ENCODE measurements around the gene LRRC8B.
A peak's percentile ranks its signal among the peaks of the same experiment; 100 is the strongest.
"Not testable (repeated sequence)": the region's sequence is repeated elsewhere in the genome, so short reads cannot be mapped to it uniquely, and the experiment has no call there.

Gene LRRC8B

DNA sequence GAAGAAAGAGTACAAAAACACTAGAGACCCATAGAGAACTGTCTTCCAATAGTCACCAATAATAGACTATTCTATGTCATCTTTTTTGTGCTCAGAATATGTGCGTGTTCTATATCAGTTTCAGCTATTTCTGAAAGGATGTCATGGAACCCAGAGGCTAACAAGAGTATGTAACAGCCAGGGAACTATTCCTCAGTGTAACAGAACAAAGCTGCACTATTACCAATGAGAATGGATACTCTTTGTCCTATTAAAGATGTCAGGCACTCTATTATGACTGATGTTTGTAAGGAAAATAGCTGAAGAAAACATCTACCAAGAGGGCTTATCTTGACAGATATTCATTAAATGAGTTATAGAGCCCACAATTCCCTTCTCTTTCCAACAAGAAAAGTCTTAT, 99.7 kb downstream of the LRRC8B start:
- H3K4me3 ChIP-seq (ENCODE audit: low read depth, low read length) = no peak overlapping the region
- no peak for DNase-seq (ENCODE audit: low read depth)

DNA sequence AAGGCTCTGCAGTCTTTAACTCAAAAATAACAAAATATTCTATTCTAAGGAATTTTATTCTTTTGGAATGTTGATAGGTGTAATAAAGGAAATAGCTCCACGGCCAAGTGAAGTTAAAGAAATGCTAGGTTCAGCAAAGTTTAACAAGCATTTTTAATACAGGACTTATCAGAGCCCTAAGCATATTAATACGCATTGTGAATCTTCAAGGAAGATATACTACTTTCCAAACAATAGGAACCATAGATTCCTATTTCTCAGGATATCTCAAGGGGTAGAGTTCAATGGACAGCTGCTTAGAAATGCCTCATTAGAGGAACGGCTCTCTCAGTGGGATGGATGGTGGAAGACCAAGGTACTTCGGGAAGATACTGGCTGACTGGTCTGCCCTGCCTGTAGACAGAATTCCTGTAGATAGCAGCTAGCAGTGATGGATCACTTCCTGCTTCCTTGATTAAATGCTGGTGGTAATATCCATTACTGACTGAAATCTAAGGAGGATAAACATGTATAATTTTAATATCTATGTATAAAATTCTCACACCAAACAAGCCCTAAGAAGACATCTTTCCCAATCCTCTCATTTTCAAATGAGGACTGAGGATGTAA, 100.2 kb downstream of the LRRC8B start:
- no peak for DNase-seq (ENCODE audit: low read depth)
- no peak overlapping the region for H3K4me3 ChIP-seq (ENCODE audit: low read depth, low read length)

DNA sequence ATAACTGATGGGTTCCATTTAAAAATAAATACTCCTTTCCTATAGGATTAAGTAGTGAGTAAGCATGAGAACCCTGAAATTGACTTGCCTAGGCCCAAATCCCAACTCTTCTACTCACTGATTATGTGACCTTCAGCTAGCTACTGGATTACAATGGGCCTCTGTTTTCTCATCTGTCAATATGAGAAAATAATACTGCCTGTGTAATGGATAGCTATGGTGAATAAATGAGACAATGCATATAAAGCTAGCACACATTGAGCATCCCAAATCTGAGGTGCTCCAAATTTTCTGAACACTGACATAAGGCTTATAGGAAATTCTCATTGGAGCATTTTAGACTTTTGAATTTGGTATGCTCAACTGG, 103.0 kb downstream of the LRRC8B start:
- no peak overlapping the region for H3K4me3 ChIP-seq (ENCODE audit: low read depth, low read length)
- DNase-seq (ENCODE audit: low read depth) = no peak

DNA sequence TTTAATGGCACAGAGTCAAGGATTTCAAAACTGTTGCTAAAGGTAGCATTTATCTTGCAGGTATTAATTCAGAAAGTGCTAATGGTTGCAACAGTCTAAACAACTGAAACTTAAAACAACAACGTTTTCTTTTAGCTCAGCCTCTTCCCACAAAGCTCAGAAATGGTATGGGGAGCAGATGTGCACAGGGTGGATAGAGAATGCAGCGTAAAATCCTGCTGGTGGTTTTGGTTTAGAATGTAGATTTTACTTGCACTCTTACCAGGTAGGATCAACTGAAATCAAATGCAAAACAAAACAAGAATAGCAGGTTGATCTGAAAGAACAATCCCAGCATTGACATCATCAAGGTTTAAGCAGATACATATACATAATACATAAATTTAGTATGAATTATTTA, 104.5 kb downstream of the LRRC8B start:
- DNase-seq (ENCODE audit: low read depth) = no peak
- H3K4me3 ChIP-seq (ENCODE audit: low read depth, low read length) = no peak overlapping the region

DNA sequence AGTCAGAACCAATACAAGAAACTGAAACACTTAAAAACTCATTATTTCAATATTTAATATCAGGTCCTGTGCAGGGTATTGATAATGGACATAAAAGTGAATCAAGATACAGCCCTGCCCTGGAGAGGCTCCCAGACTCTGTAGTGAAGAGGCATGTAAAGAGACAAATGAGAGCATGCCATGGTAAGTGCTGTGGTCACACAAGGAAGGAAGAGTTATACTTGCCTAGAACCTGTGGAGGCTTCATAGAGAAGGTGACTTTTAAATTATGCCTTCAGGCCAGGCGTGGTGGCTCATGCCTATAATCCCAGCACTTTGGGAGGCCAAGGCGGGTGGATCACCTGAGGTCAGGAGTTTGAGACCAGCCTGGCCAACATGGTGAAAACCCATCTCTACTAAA, 105.0 kb downstream of the LRRC8B start:
- DNase-seq (ENCODE audit: low read depth) = not testable (repeated sequence)

DNA sequence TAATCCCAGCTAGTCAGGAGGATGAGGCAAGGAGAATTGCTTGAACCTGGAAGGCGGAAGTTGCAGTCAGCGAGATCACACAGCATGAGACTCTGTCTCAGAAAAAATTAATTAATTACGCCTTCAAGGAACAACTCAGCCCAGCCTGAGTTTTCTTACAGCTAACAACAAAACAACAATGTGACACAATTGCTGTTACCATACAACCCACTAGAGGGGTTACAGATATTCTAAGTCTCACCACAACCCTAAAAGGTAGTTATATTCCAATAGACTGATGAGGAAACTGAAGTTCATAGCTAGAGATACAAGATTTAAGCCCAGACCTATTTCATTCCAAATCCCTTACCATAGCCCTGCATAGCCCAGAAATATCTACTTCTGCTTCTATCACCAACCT, 105.4 kb downstream of the LRRC8B start:
- H3K4me3 ChIP-seq (ENCODE audit: low read depth, low read length) = no peak overlapping the region
- DNase-seq (ENCODE audit: low read depth) = no peak

More for the DNA sequence above, 105.0 kb downstream of the LRRC8B start:
- not testable (repeated sequence) for H3K4me3 ChIP-seq (ENCODE audit: low read depth, low read length)

DNA sequence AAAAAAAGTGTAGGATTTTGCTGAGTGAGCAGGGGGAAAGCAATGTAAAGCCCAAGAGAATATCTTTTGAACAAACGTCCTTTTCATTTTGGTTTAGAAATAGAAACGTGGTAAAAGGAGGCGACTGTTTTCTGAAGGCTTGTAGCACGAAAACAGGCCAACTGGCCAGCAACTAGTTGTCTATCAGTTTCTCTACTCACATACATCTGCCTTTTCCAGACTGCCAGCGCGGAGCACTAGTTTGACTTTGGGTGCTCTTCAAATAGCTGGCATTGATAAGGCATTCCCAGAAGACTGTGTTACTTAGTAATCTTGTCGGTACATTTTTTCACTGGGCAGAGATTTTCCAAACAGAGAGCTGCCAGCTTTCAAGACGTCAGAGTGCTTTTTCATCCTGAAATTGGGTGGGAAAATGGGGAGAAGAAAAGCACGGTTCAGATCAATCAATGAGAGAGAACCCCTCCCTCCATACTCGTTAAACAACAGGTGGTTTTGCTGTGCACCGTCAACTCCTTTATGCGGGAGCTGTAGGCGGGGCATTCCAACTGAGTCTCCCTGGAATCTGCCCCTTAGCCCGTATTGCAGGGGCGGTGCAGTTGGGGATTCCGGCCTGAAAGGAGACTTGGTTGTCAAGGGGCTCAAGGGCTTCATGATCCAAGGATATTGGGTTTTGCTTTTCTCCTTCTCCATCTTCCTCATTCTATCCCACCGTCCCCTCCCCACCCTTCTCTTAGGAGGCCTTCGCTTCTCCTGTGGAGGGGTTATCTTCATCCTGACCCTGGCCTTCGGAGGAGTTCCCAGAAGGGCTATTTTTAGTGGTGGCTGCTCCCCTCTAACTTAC, 107.4 kb downstream of the LRRC8B start:
- no peak for DNase-seq (ENCODE audit: low read depth)
- H3K4me3 ChIP-seq (ENCODE audit: low read depth, low read length) = peak overlapping the region; percentile 83

DNA sequence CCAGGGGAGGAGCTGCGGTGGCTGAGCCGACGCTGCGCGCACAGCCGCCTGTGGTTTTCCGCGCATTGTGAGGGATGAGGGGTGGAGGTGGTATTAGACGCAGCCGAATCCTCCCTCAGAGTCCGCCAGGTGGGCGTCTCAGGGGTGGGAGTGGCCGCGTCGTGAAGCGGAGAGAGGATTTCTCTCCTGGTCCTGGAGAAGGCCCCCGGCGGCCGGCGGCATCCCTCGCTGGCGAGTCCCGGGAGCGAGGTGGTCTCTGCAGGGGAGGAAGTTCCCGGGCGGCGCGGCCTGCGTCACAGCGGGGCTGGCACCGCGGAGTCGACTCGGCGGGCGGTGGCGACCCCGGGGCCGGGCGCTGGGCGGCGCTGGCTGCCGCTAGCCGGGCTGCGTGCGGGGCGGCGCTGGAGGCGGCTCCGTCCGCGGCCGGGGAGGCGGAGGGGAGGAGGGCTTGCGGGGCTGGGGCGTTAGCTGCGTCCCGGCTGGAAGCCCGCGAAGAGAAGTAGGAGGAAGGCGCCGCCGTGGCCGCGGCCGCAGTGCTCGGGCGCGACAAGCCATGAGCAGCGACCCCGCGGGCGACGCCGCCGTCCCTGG, 108.1 kb downstream of the LRRC8B start, which contains the start of gene LRRC8C:
Gene LRRC8C (plus strand): TSS at position 464 of the 591 bp plus-strand sequence. CDS start 53,354 bp downstream, outside the sequence.
- H3K4me3 ChIP-seq (ENCODE audit: low read depth, low read length) = peak within 1 kb of the TSS; percentile 83
- peak; percentile 30 for DNase-seq (ENCODE audit: low read depth)

DNA sequence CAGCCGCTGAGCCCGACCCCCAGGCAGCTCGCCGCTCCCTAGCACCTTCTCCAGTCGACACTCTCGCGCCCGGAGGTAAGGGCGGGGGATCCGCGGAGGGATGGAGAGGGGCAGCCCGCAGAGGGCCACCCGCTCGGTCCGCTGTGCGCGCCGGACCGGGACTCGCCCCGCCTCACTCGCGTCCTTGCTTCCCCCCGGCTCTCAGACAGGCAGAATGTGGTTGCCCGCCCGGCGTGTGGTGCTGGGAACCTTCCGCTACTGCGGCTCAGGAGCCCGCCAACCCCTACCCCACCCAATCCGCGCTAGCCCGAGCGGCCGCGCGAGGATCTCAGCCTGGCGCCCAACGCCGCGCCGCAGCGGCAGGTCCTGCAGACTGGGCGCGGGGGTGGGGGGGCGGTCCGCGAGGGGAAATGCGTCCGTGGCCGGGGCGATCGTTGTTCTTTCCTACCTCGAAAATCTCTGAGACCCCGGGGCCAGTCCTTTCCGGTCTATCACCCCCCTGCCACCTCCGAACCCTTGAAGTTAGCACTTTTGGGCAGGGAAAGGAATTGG, 108.7 kb downstream of the LRRC8B start:
- peak overlapping the region; percentile 83 for H3K4me3 ChIP-seq (ENCODE audit: low read depth, low read length)
- DNase-seq (ENCODE audit: low read depth) = no peak

DNA sequence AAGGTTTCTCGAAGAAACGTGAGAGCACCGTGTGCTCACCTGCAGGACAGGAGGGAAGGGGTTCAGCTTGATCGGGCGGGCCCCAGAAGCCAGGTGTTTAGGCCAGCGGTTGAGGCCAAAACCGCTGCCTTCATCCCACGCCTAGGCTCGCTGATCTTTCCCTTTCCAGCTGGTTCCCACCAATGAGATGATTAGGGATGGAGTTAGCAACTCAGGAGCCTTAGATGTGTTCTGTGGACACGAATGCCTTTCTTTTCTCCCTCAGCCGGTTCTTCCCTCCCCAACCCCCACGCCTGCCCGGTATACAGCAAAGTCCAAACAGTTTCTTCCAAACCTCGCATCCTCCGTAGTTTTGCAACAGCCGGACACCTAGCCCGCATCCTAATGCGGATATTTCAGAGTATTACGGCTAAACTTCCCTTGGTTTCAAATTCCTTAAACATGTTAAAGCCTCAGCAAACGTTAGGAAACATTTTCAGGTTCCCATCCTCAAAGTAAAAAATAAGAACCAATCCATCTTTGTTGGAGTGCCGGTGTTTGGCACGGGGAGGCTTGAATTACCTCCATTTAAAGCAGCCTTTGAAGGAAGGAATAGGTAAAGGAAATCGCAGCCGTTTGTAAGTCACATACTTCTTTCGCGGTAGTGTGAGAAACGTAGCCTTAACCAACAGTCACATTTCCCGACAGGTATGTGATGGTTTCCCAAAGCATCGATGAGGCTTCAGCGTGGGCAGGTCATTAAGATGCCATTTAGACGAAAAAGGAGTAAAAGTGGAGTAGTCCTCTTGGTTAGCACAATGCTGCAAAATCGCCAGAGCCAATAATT, 109.4 kb downstream of the LRRC8B start:
- peak overlapping the region; percentile 83 for H3K4me3 ChIP-seq (ENCODE audit: low read depth, low read length)
- DNase-seq (ENCODE audit: low read depth) = no peak

DNA sequence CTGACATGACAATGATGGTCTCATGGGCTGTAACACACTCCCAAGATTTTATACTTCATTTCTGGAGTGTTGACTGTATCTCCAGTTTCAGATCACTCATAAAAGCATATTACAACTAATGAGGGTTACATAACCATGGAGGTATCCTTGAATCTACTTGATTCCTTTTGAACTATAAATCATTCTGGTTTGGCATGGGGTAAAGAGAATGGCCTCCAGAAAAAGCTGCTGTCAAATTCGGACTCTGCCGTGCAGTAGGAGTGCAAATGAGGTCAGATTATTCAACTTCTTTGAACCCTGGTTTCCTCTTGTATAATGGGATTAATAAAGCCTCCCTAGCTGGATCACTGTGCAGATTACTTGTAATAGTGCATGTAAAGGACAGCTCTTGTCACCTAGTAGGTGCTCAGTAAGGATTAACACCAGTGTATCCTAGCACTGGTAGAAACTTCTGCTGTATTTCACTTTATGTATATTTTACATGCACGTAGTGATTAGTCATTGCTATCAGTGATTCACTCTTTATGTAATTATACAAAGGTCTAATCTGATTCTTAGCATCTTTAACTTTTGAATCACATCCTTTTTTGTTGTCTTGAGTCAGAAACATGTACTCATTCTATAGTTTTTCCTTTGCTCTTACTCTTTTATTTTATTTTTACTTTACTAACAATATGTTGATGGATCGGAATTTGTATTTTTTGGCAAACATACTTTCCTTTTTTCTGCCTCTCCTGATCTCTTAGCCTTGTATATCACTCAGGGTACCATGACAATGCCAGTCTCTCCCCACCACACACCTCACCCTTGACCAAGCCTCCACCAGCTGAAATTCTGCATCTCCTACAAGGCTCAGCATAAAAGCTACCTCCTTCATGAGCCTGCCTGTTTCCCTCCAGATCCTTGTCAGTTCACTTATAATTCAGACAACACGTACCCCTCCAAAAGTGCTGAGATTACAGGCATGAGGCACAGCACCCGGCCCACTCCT, 111.5 kb downstream of the LRRC8B start:
- H3K4me3 ChIP-seq (ENCODE audit: low read depth, low read length) = no peak overlapping the region
- peak; percentile 45 for DNase-seq (ENCODE audit: low read depth)

DNA sequence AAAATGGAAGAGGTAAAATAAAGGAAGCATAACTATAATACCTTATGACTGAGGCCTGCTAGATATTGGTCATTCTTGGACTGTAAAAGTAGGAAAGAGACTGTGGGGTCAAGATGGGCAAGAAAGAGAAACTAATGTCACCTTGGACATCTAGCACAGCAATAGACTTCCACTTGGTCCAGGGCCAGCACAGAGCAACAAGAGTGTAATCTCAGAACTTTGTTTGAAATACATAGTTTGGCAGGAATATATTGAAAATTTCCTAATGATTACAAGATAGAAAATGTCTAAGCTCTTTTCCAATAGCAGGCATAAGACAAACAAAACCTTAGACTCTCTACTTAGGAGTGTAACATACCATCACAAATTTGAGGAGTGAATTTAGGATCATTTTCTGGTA, 112.9 kb downstream of the LRRC8B start:
- H3K4me3 ChIP-seq (ENCODE audit: low read depth, low read length) = no peak overlapping the region
- DNase-seq (ENCODE audit: low read depth) = no peak

DNA sequence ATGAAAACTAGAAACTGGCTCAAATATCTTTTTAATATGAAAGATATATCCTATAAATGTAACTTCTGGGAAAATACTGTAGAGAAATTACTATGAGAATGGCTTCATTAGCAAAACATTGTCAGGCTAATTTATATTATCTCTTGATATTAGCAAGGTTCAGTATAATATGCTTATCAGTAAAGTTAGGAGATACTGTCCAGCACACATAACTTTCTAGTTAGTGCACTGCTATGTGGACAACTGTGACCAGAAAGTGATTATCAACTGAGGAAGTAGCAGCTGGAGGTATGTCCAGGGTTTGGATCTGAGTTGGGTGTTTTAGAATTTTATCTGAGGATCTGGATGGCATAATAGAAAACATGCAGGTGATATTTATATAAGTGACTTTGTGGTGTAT, 115.8 kb downstream of the LRRC8B start:
- no peak overlapping the region for H3K4me3 ChIP-seq (ENCODE audit: low read depth, low read length)
- DNase-seq (ENCODE audit: low read depth) = no peak

DNA sequence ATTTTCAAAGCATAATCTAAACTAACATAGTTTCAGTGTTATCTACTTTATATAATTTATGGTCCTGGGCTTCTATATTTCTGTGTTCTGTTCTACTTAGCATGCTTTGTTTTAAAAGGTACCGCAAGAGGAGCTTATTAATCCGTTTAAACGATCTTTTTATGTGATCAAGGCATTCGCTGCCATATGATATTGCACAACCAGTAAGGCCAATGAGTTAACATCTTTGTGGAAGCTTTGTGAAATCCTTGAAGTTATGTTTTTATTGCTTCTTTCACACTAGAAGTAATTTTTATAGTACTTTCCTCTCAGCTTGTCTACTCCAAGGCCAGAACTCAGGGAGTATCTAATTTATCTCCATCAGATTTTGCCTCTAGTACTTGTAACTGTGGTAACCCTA, 117.2 kb downstream of the LRRC8B start:
- H3K4me3 ChIP-seq (ENCODE audit: low read depth, low read length) = no peak overlapping the region
- no peak for DNase-seq (ENCODE audit: low read depth)

DNA sequence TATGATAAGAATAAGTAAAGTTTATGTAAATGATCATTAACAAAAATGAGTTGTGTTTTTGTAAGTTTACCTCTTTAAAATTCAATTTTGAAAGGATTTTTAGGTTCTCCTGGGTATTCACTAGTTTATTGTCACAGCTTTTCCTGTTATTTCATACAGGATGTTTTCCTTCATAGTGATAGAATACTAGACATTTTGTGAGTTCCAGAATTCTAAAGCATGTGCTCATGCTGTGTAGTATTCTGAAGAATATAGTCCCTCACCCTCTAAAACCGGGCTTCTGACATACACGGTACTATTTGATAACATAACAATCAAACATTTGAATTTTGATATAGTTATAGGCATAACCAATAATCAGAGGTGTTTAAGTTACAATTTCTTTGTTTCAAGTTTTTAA, 118.9 kb downstream of the LRRC8B start:
- H3K4me3 ChIP-seq (ENCODE audit: low read depth, low read length) = no peak overlapping the region

DNA sequence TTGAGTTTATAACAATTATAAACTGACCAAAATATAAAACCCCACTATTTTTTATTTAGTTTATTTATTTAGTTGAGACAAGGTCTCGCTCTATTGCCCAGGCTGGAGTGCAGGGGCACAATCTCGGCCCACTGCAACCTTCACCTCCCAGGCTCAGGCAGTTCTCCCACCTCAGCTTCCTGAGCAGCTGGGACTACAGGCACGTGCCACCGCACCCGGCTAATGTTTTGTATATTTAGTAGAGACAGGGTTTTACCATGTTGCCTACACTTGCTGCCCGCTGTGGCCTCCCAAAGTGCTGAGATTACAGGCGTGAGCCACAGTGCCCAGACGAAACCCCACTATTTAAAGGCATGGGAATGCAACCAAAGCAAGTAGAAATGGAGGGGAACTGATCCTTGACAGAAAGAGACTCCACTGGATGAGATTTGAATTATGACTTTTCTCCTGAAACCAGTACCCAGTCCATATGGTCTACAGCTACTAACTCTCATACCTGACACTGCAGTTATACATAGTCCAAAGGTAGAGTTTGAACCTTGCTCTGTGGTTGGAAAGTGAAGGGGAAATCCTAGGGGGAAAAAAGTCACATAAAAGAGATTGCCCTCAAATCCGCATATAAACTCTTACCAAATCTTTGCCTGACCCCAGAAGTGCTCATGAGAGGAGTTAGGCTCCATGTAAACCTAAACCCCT, 119.6 kb downstream of the LRRC8B start:
- no peak for DNase-seq (ENCODE audit: low read depth)
- H3K4me3 ChIP-seq (ENCODE audit: low read depth, low read length) = no peak overlapping the region

More for the DNA sequence above, 118.9 kb downstream of the LRRC8B start:
- DNase-seq (ENCODE audit: low read depth) = no peak

DNA sequence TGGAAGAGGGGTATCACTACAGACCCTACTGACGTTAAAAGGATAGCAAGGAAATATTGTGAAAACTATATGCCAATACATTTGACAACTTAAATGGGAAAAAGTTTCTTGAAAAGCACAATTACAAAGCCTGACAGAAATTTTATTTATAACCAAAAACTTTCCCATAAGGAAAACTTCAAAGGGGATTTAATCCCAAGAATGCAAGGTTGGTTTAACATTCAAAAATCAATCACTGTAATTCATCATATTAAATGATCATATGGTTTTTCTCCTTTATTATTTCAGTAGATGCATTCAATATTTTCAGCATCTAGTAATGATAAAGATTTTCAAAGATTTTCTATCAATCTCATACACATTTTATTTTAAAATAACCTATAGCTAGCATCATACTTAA, 121.6 kb downstream of the LRRC8B start:
- H3K4me3 ChIP-seq (ENCODE audit: low read depth, low read length) = no peak overlapping the region
- no peak for DNase-seq (ENCODE audit: low read depth)
